Measurements from ENCODE around the gene RORC.
"Not testable (repeated sequence)": the region's sequence is repeated elsewhere in the genome, so short reads cannot be mapped to it uniquely, and the experiment has no call there.

Gene RORC

GRCh38 chr1:151831605-151832004 lies at the start of gene RORC:
RORC (minus strand) TSS chr1:151831802; CDS start chr1:151831764, 38 bp downstream.
- no peak for DNase-seq

GRCh38 chr1:151875419-151876097 lies 44.0 kb upstream of the RORC start:
- DNase-seq, result no peak

- not testable (repeated sequence) for DNase-seq
These were observed 41.2 kb upstream of the RORC start for GRCh38 chr1:151872776-151873175.

- DNase-seq, result no peak
These were observed 39.9 kb upstream of the RORC start for GRCh38 chr1:151871284-151872030.

- no peak for DNase-seq
These were observed 36.9 kb upstream of the RORC start for GRCh38 chr1:151868486-151868885.

- DNase-seq, result peak; percentile 75
These were observed 36.3 kb upstream of the RORC start for GRCh38 chr1:151867765-151868411.

- no peak for DNase-seq
These were observed 35.7 kb upstream of the RORC start for GRCh38 chr1:151867321-151867720.

GRCh38 chr1:151864411-151864810 lies 32.8 kb upstream of the RORC start:
- DNase-seq, result no peak

GRCh38 chr1:151862604-151863003 lies 31.0 kb upstream of the RORC start:
- no peak for DNase-seq

GRCh38 chr1:151860504-151861187 lies 29.0 kb upstream of the RORC start:
- DNase-seq, result no peak

- no peak for DNase-seq
These were observed 28.3 kb upstream of the RORC start for GRCh38 chr1:151859891-151860293.

- no peak for DNase-seq
These were observed 27.5 kb upstream of the RORC start for GRCh38 chr1:151858886-151859665.

GRCh38 chr1:151858030-151858746 lies 26.6 kb upstream of the RORC start:
- DNase-seq, result no peak

GRCh38 chr1:151855933-151856332 lies 24.3 kb upstream of the RORC start:
- no peak for DNase-seq

- DNase-seq, result not testable (repeated sequence)
These were observed 23.9 kb upstream of the RORC start for GRCh38 chr1:151855516-151855915.

GRCh38 chr1:151854658-151855057 lies 23.1 kb upstream of the RORC start:
- DNase-seq, result no peak

GRCh38 chr1:151853411-151853943 lies 21.9 kb upstream of the RORC start, which contains the start of gene THEM5:
THEM5 (minus strand) TSS chr1:151853712; CDS start chr1:151853565, 147 bp downstream.
- DNase-seq, result no peak

- no peak for DNase-seq
These were observed 21.1 kb upstream of the RORC start for GRCh38 chr1:151852733-151853132.

- no peak for DNase-seq
These were observed 20.3 kb upstream of the RORC start for GRCh38 chr1:151851886-151852285.

GRCh38 chr1:151849871-151850270 lies 18.3 kb upstream of the RORC start:
- no peak for DNase-seq

GRCh38 chr1:151849126-151849525 lies 17.5 kb upstream of the RORC start:
- DNase-seq, result no peak

All from EL (cell line).